H1 (cell line): ENCODE results near the gene ANKRD40CL.

Experiments
- CBX5 ChIP-seq: fragments of 300-800, 300-1000 bp; sonication (generic); IDR thresholded peaks from 2 replicates; pipeline ENCODE4 v1.7.1; 2016; ENCODE audit warnings: antibody characterized with exemption, low read length, low read depth
- CHD1 ChIP-seq: IDR thresholded peaks from 2 replicates; pipeline ENCODE4 v1.6.1; 2012; ENCODE audit warnings: low read depth, low read length, improper control_type of control experiment
- EP300 ChIP-seq, 2 experiments: IDR thresholded peaks; 1 replicate in 1 of 2; 2 replicates in 1 of 2; pipeline ENCODE4 v1.6.1; 2011 to 2012; ENCODE audit warnings: low read depth in 2 of 2, low read length in 2 of 2, mild to moderate bottlenecking in 2 of 2, borderline replicate concordance in 1 of 2, inconsistent platforms in 1 of 2, moderate library complexity in 1 of 2
- EZH2 ChIP-seq: fragments of 200-600 bp; sonication (generic); IDR thresholded peaks from 2 replicates; pipeline ENCODE4 v1.7.1; 2012; ENCODE audit warnings: low read depth, mild to moderate bottlenecking, moderate library complexity, low read length, inconsistent platforms; ENCODE audit not compliant: severe bottlenecking
- JUN ChIP-seq: IDR thresholded peaks from 2 replicates; pipeline ENCODE4 v1.6.1; 2011; ENCODE audit warnings: low read depth, mild to moderate bottlenecking, improper control_type of control experiment, low read length
- NANOG ChIP-seq: IDR thresholded peaks from 2 replicates; pipeline ENCODE4 v1.6.1; 2011; ENCODE audit warnings: low read length, low read depth, mild to moderate bottlenecking, inconsistent platforms; ENCODE audit not compliant: insufficient read depth, poor library complexity, severe bottlenecking
- NRF1 ChIP-seq: IDR thresholded peaks from 2 replicates; pipeline ENCODE4 v1.6.1; 2011; ENCODE audit warnings: mild to moderate bottlenecking, low read depth, low read length, improper control_type of control experiment
- RFX5 ChIP-seq: IDR thresholded peaks from 2 replicates; pipeline ENCODE4 v1.6.1; 2011; ENCODE audit warnings: low read depth, low read length, improper control_type of control experiment, borderline replicate concordance
- RXRA ChIP-seq: IDR thresholded peaks from 2 replicates; pipeline ENCODE4 v1.6.1; 2011; ENCODE audit warnings: low read depth, mild to moderate bottlenecking, low read length, moderate library complexity; ENCODE audit not compliant: insufficient read depth
- SP1 ChIP-seq: IDR thresholded peaks from 2 replicates; pipeline ENCODE4 v1.6.1; 2011; ENCODE audit warnings: low read depth, low read length
- SP2 ChIP-seq: IDR thresholded peaks from 2 replicates; pipeline ENCODE4 v1.6.1; 2012; ENCODE audit warnings: mild to moderate bottlenecking, low read length, inconsistent platforms
- TAF1 ChIP-seq: IDR thresholded peaks from 2 replicates; pipeline ENCODE4 v1.6.1; 2011; ENCODE audit warnings: mild to moderate bottlenecking, low read depth, low read length
- ZNF274 ChIP-seq: IDR thresholded peaks from 2 replicates; pipeline ENCODE4 v1.7.0; 2012; ENCODE audit warnings: low read length, borderline replicate concordance; ENCODE audit errors: extremely low read depth
- TF ChIP-seq, protein P1 (sequence below), 3 experiments: IDR thresholded peaks; 1 replicate in 2 of 3; 2 replicates in 1 of 3; pipeline versions ENCODE4 v1.5.1 to v1.6.1; 2011; ENCODE audit warnings: low read length in 3 of 3, mild to moderate bottlenecking in 3 of 3, inconsistent platforms in 2 of 3, low read depth in 1 of 3, moderate library complexity in 1 of 3; ENCODE audit not compliant: insufficient read depth in 1 of 3; ENCODE audit errors: control extremely low read depth in 1 of 3

GRCh38 chr17:50787106-50787505, 19.8 kb upstream of the ANKRD40CL start:
- TF ChIP-seq TAF1 = no peak
- no peak for TF ChIP-seq NRF1
- TF ChIP-seq RXRA = no peak
- TF ChIP-seq, protein P1, sequence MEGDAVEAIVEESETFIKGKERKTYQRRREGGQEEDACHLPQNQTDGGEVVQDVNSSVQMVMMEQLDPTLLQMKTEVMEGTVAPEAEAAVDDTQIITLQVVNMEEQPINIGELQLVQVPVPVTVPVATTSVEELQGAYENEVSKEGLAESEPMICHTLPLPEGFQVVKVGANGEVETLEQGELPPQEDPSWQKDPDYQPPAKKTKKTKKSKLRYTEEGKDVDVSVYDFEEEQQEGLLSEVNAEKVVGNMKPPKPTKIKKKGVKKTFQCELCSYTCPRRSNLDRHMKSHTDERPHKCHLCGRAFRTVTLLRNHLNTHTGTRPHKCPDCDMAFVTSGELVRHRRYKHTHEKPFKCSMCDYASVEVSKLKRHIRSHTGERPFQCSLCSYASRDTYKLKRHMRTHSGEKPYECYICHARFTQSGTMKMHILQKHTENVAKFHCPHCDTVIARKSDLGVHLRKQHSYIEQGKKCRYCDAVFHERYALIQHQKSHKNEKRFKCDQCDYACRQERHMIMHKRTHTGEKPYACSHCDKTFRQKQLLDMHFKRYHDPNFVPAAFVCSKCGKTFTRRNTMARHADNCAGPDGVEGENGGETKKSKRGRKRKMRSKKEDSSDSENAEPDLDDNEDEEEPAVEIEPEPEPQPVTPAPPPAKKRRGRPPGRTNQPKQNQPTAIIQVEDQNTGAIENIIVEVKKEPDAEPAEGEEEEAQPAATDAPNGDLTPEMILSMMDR (IDR thresholded peaks at IDR 0.05; ENCODE audit: control extremely low read depth in 1 of 3, insufficient read depth in 1 of 3, low read depth in 1 of 3, low read length in 3 of 3) = no peak
- TF ChIP-seq ZNF274 = no peak
- no peak for TF ChIP-seq JUN
- TF ChIP-seq NANOG = no peak
- no peak for TF ChIP-seq RFX5
- TF ChIP-seq CHD1 = no peak
- TF ChIP-seq CBX5 = no peak
- no peak for TF ChIP-seq EP300 (IDR thresholded peaks at IDR 0.05; ENCODE audit: borderline replicate concordance in 1 of 2, low read depth in 2 of 2, low read length in 2 of 2)
- no peak for TF ChIP-seq EZH2
- no peak for TF ChIP-seq SP2
- TF ChIP-seq SP1 = no peak
